SU-DHL-6 (cell line): ENCODE data around the gene ZFYVE16.

ENCODE experiments used
- EZH2phosphoT487 ChIP-seq: fragments of 200-600 bp; sonication (generic), shearing (Covaris generic); conservative IDR thresholded peaks from 2 replicates; pipeline ENCODE4 v1.6.1; 2018; ENCODE audit warnings: mild to moderate bottlenecking, antibody characterized with exemption, low read length, moderate library complexity, mixed read lengths
- TF ChIP-seq, protein P1 (sequence below): fragments of 200-600 bp; sonication (generic); IDR thresholded peaks from one replicate; pipeline ENCODE4 v1.5.1; 2017; ENCODE audit warnings: antibody characterized with exemption, mild to moderate bottlenecking, low read length, moderate library complexity; ENCODE audit not compliant: insufficient read depth, poor library complexity, severe bottlenecking

DNA sequence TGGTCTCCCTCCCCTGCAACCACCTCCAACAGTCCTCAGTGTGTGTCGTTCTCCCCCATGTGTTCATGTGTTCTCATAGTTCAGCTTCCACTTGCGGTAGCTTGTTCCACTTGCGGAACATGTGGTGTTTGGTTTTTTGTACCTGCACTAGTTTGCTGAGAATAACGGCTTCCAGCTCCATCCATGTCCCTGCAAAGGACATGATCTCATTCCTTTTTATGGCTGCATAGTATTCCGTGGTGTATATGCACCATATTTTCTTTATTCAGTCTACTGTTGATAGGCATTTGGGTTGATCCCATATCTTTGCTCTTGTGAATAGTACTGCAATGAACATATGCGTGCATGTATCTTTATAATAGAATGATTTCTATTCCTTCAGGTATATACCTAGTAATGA lies 43.0 kb upstream of the ZFYVE16 start:
- TF ChIP-seq, protein P1, sequence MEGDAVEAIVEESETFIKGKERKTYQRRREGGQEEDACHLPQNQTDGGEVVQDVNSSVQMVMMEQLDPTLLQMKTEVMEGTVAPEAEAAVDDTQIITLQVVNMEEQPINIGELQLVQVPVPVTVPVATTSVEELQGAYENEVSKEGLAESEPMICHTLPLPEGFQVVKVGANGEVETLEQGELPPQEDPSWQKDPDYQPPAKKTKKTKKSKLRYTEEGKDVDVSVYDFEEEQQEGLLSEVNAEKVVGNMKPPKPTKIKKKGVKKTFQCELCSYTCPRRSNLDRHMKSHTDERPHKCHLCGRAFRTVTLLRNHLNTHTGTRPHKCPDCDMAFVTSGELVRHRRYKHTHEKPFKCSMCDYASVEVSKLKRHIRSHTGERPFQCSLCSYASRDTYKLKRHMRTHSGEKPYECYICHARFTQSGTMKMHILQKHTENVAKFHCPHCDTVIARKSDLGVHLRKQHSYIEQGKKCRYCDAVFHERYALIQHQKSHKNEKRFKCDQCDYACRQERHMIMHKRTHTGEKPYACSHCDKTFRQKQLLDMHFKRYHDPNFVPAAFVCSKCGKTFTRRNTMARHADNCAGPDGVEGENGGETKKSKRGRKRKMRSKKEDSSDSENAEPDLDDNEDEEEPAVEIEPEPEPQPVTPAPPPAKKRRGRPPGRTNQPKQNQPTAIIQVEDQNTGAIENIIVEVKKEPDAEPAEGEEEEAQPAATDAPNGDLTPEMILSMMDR, result no peak
- no peak for TF ChIP-seq EZH2phosphoT487
